ENCODE measurements around the gene PCSK2. TPM values are rescaled to one million over a fixed set of nuclear protein-coding genes. Genes with fewer than 3 reads are reported as not detected.

PCSK2 gene
- polyA plus RNA-seq, 1 experiment: not detected

GRCh38 chr20:17343656-17344452 is 117.0 kb downstream of the PCSK2 start:
- Histone ChIP-seq H3K27me3 (ENCODE audit: control insufficient read depth, insufficient read depth, low read length) (no peaks in the 10 kb centered on the region), H3K9me3 (ENCODE audit: control insufficient read depth, insufficient read depth, low read length) (no peaks in the 10 kb centered on the region), H3K4me3 (ENCODE audit: low read depth, low read length) (no peak overlapping the region), H3K27ac (ENCODE audit: low read depth, low read length) (no peak overlapping the region)
- no peak for DNase-seq (ENCODE audit: low read depth, low spot score)
- no peak for TF ChIP-seq CTCF (IDR thresholded peaks at IDR 0.05; ENCODE audit: low read depth, low read length)
- ChIA-PET CTCF (no interaction called here), POLR2A (no interaction called here)

GRCh38 chr20:17344790-17345189 is 118.0 kb downstream of the PCSK2 start:
- POLR2A ChIA-PET: interaction anchor here (0.6 kb wide), 1 partner anchor 332 kb away, joined by 3 read pairs; no protein-coding TSS in a partner anchor
- no peak for DNase-seq (ENCODE audit: low read depth, low spot score)
- Histone ChIP-seq H3K9me3 (ENCODE audit: control insufficient read depth, insufficient read depth, low read length) (no peaks in the 10 kb centered on the region), H3K27me3 (ENCODE audit: control insufficient read depth, insufficient read depth, low read length) (no peaks in the 10 kb centered on the region), H3K4me3 (ENCODE audit: low read depth, low read length) (no peak overlapping the region), H3K27ac (ENCODE audit: low read depth, low read length) (no peak overlapping the region)
- no peak for TF ChIP-seq CTCF (IDR thresholded peaks at IDR 0.05; ENCODE audit: low read depth, low read length)
- CTCF ChIA-PET: no interaction called here

GRCh38 chr20:17345321-17345720 is 118.5 kb downstream of the PCSK2 start:
- ChIA-PET POLR2A (no interaction called here), CTCF (no interaction called here)
- no peaks in the 10 kb centered on the region for H3K27me3 ChIP-seq (ENCODE audit: control insufficient read depth, insufficient read depth, low read length)
- no peak for DNase-seq (ENCODE audit: low read depth, low spot score)
- H3K4me3 ChIP-seq (ENCODE audit: low read depth, low read length): no peak overlapping the region
- no peak for TF ChIP-seq CTCF (IDR thresholded peaks at IDR 0.05; ENCODE audit: low read depth, low read length)
- H3K9me3 ChIP-seq (ENCODE audit: control insufficient read depth, insufficient read depth, low read length): no peaks in the 10 kb centered on the region
- no peak overlapping the region for H3K27ac ChIP-seq (ENCODE audit: low read depth, low read length)

GRCh38 chr20:17350321-17350720 is 123.5 kb downstream of the PCSK2 start:
- TF ChIP-seq CTCF (IDR thresholded peaks at IDR 0.05; ENCODE audit: low read depth, low read length): no peak
- ChIA-PET POLR2A (no interaction called here), CTCF (no interaction called here)
- Histone ChIP-seq H3K4me3 (ENCODE audit: low read depth, low read length) (no peak overlapping the region), H3K9me3 (ENCODE audit: control insufficient read depth, insufficient read depth, low read length) (no peaks in the 10 kb centered on the region), H3K27me3 (ENCODE audit: control insufficient read depth, insufficient read depth, low read length) (no peaks in the 10 kb centered on the region), H3K27ac (ENCODE audit: low read depth, low read length) (no peak overlapping the region)
- no peak for DNase-seq (ENCODE audit: low read depth, low spot score)

- Histone ChIP-seq H3K27me3 (ENCODE audit: control insufficient read depth, insufficient read depth, low read length) (no peaks in the 10 kb centered on the region), H3K9me3 (ENCODE audit: control insufficient read depth, insufficient read depth, low read length) (no peaks in the 10 kb centered on the region), H3K27ac (ENCODE audit: low read depth, low read length) (no peak overlapping the region), H3K4me3 (ENCODE audit: low read depth, low read length) (no peak overlapping the region)
- no peak for DNase-seq (ENCODE audit: low read depth, low spot score)
- ChIA-PET CTCF (interaction anchor here (1.0 kb wide), 1 partner anchor 555 kb away, joined by 5 read pairs; no protein-coding TSS in a partner anchor), POLR2A (no interaction called here)
- TF ChIP-seq CTCF (IDR thresholded peaks at IDR 0.05; ENCODE audit: low read depth, low read length): no peak
These were observed 130.4 kb downstream of the PCSK2 start for GRCh38 chr20:17357238-17357637.
